Muscle of leg (tissue), 11 donors: ENCODE results near the gene WFDC1. TPM values are rescaled to one million over a fixed set of nuclear protein-coding genes. Genes with fewer than 3 reads are reported as not detected.
A peak's percentile ranks its signal among the peaks of the same experiment; 100 is the strongest.

Experiments used
- DNase-seq: peaks from one replicate; pipeline ENCODE4 v3.0.0; 2013
- H3K27ac ChIP-seq: one replicate; pipeline ENCODE4 v1.5.1; 2013; ENCODE audit warnings: mild to moderate bottlenecking, low read length, control low read depth
- H3K27me3 ChIP-seq: one replicate; pipeline ENCODE4 v1.6.1; 2013; ENCODE audit warnings: low read length; ENCODE audit not compliant: control insufficient read depth, insufficient read depth
- H3K36me3 ChIP-seq: one replicate; pipeline ENCODE4 v1.6.1; 2013; ENCODE audit warnings: low read length; ENCODE audit not compliant: control insufficient read depth, insufficient read depth
- H3K4me1 ChIP-seq: one replicate; pipeline ENCODE4 v1.6.1; 2013; ENCODE audit warnings: low read length; ENCODE audit not compliant: control insufficient read depth, insufficient read depth
- H3K4me3 ChIP-seq: one replicate; pipeline ENCODE4 v1.5.1; 2013; ENCODE audit warnings: low read length, control low read depth
- H3K9me3 ChIP-seq: replicated peaks from 2 replicates; pipeline ENCODE4 v1.6.1; 2013; ENCODE audit warnings: low read depth, low read length; ENCODE audit not compliant: control insufficient read depth
- WGBS: methylation state at CpG from one replicate; pipeline ENCODE4 v1.1.5; 2013; ENCODE audit warnings: missing lambda C conversion rate; ENCODE audit not compliant: insufficient coverage; 5-methylcytosine and 5-hydroxymethylcytosine counted together
- polyA plus RNA-seq, 8 donors: library from polyadenylated mRNA; unstranded; fragments of 120-200 nt; gene quantifications; one replicate each; pipeline versions ENCODE4 v1.2.1 to v1.2.3, GENCODE V29; 2013; ENCODE audit warnings: inconsistent platforms in 1 of 8, low replicate concordance in 1 of 8; ENCODE audit not compliant: insufficient read length in 8 of 8, insufficient read depth in 1 of 8
- total RNA-seq: library from RNA; stranded (reverse); fragments of 120-200 nt; gene quantifications from one replicate; pipeline ENCODE4 v1.2.4, GENCODE V29; 2013

The WFDC1 gene
- total and polyA plus RNA-seq, 9 donors: 1.2 to 4.4 (median 2.4) TPM

GRCh38 chr16:84271037-84271436 lies 23.6 kb upstream of the WFDC1 start:
- no CpG with 5 or more reads among the region's 1 CpG for whole genome bisulfite sequencing

GRCh38 chr16:84271866-84272265 lies 22.8 kb upstream of the WFDC1 start:
- H3K36me3 ChIP-seq: no peaks in the 10 kb centered on the region
- no peak overlapping the region for H3K27ac ChIP-seq
- H3K9me3 ChIP-seq: no peaks in the 10 kb centered on the region
- H3K4me3 ChIP-seq: no peak overlapping the region
- H3K4me1 ChIP-seq: no peaks in the 10 kb centered on the region
- 70% methylated on average over 4 of the region's 4 CpGs for WGBS
- H3K27me3 ChIP-seq: peaks cover 7% of the 10 kb centered on the region
- no peak for DNase-seq

More at GRCh38 chr16:84271037-84271436, 23.6 kb upstream of the WFDC1 start:
- Histone ChIP-seq H3K9me3 (no peaks in the 10 kb centered on the region), H3K27ac (no peak overlapping the region), H3K4me3 (no peak overlapping the region), H3K27me3 (peaks cover 7% of the 10 kb centered on the region), H3K4me1 (no peaks in the 10 kb centered on the region), H3K36me3 (no peaks in the 10 kb centered on the region)
- DNase-seq: no peak

DNA sequence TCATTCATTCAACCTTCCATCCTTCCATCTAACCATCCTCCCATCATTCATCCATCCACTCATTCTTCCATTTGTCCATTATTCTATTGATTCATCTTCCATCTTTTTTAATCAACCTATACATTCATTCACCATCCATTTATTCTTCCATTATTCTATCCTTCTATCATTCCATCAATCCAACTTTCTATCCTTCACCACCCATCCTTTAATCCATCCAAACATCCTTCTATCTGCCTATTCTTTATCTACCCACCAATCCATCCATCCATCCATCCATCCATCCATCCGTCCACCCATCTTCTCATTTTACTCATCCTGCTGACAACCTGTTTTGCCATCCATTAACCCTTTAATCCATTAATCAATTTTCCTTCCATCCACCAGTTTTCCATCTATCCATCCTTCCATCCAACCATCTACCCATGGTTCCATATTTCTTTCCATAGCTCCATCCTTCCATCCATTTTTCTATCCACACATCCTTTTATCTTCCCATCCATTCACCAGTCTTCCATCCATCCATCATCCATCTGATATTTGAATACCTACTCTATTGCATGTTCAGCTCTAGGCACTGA lies 21.8 kb upstream of the WFDC1 start:
- Histone ChIP-seq H3K4me3 (no peak overlapping the region), H3K36me3 (no peaks in the 10 kb centered on the region), H3K27me3 (peaks cover 7% of the 10 kb centered on the region), H3K9me3 (no peaks in the 10 kb centered on the region), H3K4me1 (no peaks in the 10 kb centered on the region), H3K27ac (no peak overlapping the region)
- no peak for DNase-seq
- 0% methylated on average over 1 of the region's 1 CpG for WGBS

GRCh38 chr16:84274515-84274914 lies 20.2 kb upstream of the WFDC1 start:
- 79% methylated on average over 9 of the region's 9 CpGs for WGBS
- Histone ChIP-seq H3K36me3 (no peaks in the 10 kb centered on the region), H3K4me1 (no peaks in the 10 kb centered on the region), H3K27ac (no peak overlapping the region), H3K9me3 (no peaks in the 10 kb centered on the region), H3K4me3 (no peak overlapping the region), H3K27me3 (peaks cover 7% of the 10 kb centered on the region)
- DNase-seq: no peak

DNA sequence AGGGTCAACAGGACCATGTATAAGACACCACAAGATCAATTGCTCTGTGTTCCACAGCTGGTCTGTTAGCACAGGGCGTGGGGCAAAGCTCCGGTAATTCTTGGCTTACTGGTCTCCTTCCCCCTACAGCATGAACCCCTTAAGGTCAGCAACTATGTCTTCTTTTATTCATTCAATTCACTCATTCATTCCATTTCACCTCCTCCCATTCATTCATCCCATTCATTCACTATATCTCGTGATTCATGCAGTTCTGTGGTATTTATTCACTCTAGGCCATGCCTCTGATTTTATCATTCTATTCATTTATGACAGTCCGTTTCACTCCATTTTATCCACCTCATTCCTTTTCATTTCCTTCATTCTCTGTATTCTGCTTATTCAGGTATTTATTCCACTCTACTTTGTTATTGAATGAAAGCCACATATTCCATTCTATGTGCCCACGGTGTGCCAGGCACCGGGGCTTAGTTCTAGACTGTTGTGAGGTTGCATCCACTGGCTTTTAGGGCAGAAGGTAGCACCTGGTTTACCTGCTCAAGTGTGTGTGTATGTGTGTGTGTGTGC lies 19.0 kb upstream of the WFDC1 start:
- H3K27ac ChIP-seq: no peak overlapping the region
- H3K4me1 ChIP-seq: no peaks in the 10 kb centered on the region
- WGBS: 74% methylated on average over 4 of the region's 6 CpGs
- H3K27me3 ChIP-seq: peaks cover 9% of the 10 kb centered on the region
- no peak overlapping the region for H3K4me3 ChIP-seq
- H3K9me3 ChIP-seq: no peaks in the 10 kb centered on the region
- no peaks in the 10 kb centered on the region for H3K36me3 ChIP-seq
- DNase-seq: no peak

GRCh38 chr16:84277244-84277823 lies 17.3 kb upstream of the WFDC1 start:
- Histone ChIP-seq H3K36me3 (no peaks in the 10 kb centered on the region), H3K4me1 (no peaks in the 10 kb centered on the region), H3K27ac (no peak overlapping the region), H3K9me3 (no peaks in the 10 kb centered on the region), H3K4me3 (no peak overlapping the region), H3K27me3 (peaks cover 5% of the 10 kb centered on the region)
- 23% methylated on average over 9 of the region's 10 CpGs for WGBS
- DNase-seq: peak; percentile 54

- DNase-seq: no peak
- 73% methylated on average over 6 of the region's 12 CpGs for WGBS
- Histone ChIP-seq H3K4me1 (no peaks in the 10 kb centered on the region), H3K36me3 (no peaks in the 10 kb centered on the region), H3K27me3 (peaks cover 5% of the 10 kb centered on the region), H3K9me3 (no peaks in the 10 kb centered on the region), H3K4me3 (no peak overlapping the region), H3K27ac (no peak overlapping the region)
Observed at GRCh38 chr16:84278333-84278732, 16.3 kb upstream of the WFDC1 start.

DNA sequence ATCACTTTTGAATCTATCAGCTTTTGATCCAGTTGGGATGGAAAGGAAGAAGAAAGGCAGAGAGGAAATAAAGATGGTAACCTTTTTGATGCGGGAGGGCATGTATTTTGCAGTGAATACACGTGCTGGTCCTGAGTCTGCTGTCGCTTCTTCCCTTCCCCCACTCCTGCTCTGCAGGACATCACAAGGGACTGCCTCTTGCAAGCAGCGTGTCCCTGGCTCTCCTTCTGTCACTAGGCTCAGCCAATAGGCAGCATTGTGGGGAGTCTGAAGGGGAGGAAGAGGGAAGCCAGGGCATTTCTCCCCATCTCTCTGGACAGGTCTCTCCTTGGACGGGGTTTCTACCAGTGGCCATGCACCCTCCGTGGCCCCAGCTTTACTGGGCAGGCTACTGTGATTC lies 15.7 kb upstream of the WFDC1 start:
- H3K27me3 ChIP-seq: peaks cover 5% of the 10 kb centered on the region
- no peaks in the 10 kb centered on the region for H3K9me3 ChIP-seq
- no peak overlapping the region for H3K27ac ChIP-seq
- no CpG with 5 or more reads among the region's 6 CpGs for WGBS
- DNase-seq: no peak
- H3K36me3 ChIP-seq: no peaks in the 10 kb centered on the region
- H3K4me3 ChIP-seq: no peak overlapping the region
- peaks cover 6% of the 10 kb centered on the region for H3K4me1 ChIP-seq

GRCh38 chr16:84279881-84280280 lies 14.8 kb upstream of the WFDC1 start:
- no peak overlapping the region for H3K27ac ChIP-seq
- H3K27me3 ChIP-seq: peaks cover 3% of the 10 kb centered on the region
- H3K4me3 ChIP-seq: no peak overlapping the region
- H3K36me3 ChIP-seq: no peaks in the 10 kb centered on the region
- no peaks in the 10 kb centered on the region for H3K9me3 ChIP-seq
- DNase-seq: no peak
- peaks cover 14% of the 10 kb centered on the region for H3K4me1 ChIP-seq
- 72% methylated on average over 11 of the region's 12 CpGs for WGBS

DNA sequence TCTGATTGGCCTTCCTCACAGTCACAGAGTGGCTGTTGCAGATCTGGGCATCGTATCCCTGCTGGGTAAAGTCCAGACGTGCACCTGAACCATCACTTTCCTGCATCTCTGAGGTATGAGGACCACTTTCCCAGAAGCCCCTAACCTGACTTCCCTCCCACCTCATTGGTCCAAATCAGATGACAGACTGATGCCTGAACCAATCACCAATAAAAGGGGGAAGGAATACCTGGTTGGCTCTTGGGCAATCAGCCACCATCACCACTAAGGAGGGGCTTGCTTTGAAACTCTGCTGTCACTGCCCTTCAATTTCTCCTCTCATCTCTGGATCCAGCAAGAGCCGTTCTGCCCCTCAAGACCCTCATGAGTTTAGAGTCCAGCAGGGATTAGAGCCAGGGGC lies 13.6 kb upstream of the WFDC1 start:
- no peak for DNase-seq
- Histone ChIP-seq H3K4me3 (no peak overlapping the region), H3K36me3 (no peaks in the 10 kb centered on the region), H3K9me3 (no peaks in the 10 kb centered on the region), H3K4me1 (peaks cover 14% of the 10 kb centered on the region), H3K27ac (no peak overlapping the region), H3K27me3 (peaks cover 3% of the 10 kb centered on the region)
- 79% methylated on average over 2 of the region's 3 CpGs for WGBS
